CD4-positive, alpha-beta T cell treated with Interferon gamma for 1 hour (primary cell): ENCODE results near the gene ARHGEF39.
A peak's percentile ranks its signal among the peaks of the same experiment; 100 is the strongest.

Experiments
- DNase-seq: peaks from one replicate; pipeline ENCODE4 v3.0.0-alpha.2; 2020

The ARHGEF39 gene

DNA sequence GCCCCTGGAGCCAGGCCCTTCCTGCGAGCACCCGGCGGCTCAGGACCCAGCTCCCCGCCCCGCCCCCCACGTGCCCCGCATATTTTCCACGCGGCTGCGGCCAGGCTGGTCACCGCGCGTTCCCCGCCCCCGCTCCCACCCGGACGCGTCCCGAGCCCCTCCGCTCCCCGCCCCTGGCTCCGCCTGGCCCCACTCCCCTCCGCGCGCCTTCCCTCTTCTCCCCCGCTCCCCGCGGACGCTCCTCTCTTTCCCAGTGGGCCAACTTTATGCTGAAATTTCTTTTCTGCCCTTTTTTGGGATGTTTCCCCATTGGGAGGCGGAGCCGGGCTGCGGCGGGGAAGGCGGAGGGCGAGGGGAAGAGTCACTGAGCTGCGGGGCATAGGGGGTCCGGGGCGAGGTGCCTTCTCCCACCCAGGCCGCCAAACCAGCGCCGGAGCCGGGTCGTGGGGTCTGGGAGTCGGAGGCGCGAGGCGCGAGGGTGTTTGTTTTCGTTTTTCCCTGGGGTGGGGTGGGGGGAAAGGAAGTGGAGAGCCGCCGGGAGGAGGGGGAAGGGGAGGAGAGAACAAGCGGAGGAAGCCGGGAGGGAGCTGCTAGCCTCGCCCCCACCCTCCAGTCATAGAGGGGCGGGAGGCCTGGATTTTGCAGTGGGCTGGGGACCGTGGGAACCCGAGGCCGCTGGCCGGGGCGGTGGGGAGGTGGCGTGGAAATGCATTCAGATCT is 25.8 kb upstream of the ARHGEF39 start:
- no peak for DNase-seq

DNA sequence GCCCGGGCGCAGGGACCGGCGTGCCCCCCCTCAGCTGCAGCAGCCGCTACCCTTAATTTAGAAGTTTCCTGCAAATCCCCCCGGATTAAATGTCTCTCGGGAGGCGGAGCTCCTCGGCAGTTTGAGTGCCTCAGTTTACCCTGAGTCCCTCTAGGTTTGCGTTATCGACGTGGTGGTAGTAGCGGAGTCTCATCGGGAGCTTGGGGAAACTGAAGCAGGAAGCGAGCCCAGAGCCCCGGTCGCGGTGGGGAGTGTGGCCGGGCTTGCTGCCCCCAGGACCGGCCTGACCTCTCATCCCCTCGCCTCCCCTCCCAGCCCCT is 25.3 kb upstream of the ARHGEF39 start:
- no peak for DNase-seq

- no peak for DNase-seq
Measured at GRCh38 chr9:35689542-35690293, 24.7 kb upstream of the ARHGEF39 start, which contains the start of gene TPM2. TPM2 (minus strand) TSS chr9:35689925; CDS start chr9:35689817, 108 bp downstream.

DNA sequence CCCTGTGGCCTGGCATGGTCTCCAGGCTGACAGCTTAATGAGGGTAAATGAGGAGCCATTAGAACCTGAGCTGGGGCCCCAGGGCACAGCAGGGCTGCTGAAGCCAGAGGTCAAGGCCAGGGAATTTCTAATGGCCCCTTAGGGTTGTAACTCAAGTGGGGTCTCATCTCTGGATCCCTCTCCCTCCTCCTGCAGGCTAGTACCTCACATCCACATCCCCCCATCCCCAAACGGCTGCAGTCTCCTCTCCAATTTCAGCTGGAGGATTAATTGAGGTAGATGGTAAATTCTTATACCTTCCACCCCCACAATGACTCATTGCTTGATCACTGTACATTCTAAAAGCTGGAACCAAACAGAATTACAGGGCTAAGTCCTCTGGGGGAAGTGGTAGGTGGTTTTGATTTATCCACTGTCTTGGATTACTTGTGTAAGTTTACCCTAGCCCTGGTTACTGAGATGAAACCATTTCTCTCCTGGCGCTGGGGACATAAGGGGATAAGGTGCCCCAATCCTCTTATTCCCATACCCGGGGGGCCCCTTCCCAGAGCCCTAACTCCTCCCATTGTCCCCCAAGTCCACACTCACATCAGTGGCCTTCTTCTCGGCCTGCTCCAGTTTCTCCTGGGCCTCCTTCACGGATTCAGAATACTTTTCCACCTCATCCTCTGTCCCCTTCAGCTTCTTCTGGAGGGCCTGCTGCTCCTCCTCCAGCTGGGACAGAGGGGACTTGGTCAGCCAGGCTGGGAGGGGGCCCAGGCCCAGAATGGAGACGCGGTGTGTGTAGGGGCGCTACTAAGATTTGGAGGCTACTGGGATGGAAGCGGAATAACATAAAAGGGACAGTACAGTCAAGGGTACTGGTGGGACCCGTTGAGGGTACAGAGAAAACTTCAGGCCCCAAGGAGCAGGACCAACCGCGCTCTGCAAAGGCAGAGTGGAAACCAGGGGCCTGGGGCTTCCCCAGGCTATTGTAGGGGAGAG is 23.9 kb upstream of the ARHGEF39 start:
- DNase-seq = no peak

- no peak for DNase-seq
Measured at GRCh38 chr9:35687972-35688557, 23.1 kb upstream of the ARHGEF39 start.

GRCh38 chr9:35687306-35687705 is 22.3 kb upstream of the ARHGEF39 start:
- DNase-seq = no peak

DNA sequence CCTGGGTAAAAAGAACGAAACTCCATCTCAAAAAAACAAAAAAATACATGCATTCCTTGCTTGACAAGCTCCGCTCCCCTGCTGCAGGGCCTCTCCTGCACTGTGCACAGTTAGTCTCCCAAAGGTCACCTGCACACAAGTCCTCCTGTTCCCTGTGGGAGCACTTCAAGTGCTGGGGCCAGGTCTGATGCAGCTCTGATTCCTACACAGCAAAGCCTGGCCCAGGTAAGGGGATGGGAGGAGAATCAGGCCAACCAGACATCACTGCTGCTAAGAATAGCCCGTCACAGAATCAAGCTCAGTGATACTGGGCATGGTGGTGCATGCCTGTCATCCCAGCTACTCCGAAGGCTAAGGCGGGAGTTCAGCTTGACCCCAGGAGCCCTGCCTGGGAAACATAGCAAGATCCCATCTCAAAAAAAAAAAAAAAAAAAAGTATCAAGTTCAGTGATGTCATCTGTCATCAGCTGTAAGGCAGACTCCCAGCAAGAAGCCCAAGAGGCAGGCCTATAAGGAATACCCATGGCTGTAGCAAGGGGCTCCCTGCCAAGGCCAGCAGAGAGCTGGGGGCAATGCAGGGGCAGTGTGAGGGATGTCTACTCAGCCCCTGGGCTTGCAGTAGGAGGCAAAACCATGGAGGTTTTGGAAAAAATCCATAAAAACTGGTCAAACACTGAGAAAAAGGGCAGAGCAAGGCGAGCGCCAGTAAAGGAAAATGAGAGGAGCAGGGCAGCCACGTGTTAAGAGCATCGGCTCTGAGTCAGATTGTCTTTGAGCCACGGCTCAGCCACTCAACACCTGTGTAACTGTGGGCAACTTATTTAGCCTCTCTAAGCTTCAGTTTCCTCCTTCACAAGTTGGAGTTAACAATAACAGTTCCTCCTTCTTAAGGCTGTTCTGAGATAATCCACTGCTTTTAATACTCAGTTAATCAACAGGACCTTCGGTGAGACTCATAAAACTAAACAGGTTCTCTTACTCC is 21.5 kb upstream of the ARHGEF39 start:
- no peak for DNase-seq

GRCh38 chr9:35685506-35685905 is 20.5 kb upstream of the ARHGEF39 start:
- no peak for DNase-seq

GRCh38 chr9:35684921-35685320 is 19.9 kb upstream of the ARHGEF39 start:
- DNase-seq = no peak

DNA sequence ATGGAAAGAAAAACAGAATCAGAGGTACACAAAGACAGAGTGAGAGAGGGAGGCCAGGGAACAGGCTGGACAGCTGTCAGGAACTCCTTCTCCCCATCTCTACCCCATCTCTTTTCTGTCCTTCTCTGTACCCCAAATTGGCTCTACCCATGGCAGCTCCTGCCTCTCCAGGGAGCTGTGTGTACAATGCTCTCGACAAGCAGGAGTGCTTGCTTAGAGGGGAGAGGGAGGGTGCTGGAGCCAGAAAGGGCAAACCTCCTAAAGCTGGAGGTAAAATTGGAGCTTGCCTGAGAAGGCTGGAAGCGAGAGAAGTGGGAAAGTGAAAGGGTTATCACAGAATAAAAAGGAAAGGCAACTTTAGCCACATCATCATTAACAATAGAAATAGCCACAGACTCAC is 18.3 kb upstream of the ARHGEF39 start:
- no peak for DNase-seq

GRCh38 chr9:35682520-35683315 is 17.7 kb upstream of the ARHGEF39 start:
- DNase-seq = no peak

DNA sequence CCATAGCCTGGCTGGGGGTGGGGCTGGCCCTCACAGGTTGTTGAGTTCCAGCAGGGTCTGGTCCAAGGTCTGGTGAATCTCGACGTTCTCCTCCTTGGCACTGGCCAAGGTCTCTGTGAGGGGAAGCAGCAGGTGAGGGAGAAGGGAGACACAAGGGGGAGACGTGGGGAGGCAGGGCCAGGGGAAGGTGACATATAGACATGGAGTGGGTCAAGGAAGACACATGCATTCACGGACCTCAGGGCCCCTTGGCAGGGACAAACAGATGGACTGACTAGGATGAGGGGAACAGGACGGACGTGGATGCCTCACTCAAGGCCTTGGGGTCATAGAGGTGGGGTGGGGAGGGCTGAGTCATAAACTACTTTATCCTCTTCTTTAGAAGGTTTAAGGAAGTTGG is 17.1 kb upstream of the ARHGEF39 start:
- no peak for DNase-seq

DNA sequence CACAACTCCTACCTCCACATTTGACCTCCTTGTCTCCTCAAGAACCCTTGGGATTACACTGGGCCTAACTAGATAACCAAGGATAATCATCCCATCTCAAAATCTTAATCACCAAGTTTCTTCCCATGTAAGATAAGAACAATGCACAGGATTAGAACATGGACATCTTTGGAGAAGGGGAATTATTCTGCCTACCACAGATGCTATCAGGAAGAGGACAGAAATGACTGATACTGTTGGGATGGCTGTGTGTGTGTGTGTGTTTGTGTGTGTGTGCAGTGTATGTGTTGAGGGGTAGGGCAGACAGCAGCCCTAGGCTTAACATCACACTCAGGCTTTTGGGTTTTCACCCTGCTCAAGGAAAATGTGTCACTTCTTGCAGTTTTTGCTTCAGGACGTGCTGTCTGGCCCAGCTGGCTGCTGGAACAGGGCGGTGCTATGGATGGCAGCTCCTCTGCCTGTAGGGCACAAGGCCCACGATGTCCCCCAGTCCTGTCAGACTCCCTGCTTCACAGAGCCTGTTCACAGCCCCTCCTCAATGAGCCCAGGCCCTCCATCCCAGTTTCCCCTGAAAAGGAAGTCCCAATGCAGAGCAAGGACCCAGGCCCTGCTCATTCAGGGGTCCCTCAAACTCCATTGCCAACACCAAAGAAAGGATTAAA is 16.5 kb upstream of the ARHGEF39 start:
- no peak for DNase-seq

GRCh38 chr9:35680331-35681105 is 15.5 kb upstream of the ARHGEF39 start:
- no peak for DNase-seq

DNA sequence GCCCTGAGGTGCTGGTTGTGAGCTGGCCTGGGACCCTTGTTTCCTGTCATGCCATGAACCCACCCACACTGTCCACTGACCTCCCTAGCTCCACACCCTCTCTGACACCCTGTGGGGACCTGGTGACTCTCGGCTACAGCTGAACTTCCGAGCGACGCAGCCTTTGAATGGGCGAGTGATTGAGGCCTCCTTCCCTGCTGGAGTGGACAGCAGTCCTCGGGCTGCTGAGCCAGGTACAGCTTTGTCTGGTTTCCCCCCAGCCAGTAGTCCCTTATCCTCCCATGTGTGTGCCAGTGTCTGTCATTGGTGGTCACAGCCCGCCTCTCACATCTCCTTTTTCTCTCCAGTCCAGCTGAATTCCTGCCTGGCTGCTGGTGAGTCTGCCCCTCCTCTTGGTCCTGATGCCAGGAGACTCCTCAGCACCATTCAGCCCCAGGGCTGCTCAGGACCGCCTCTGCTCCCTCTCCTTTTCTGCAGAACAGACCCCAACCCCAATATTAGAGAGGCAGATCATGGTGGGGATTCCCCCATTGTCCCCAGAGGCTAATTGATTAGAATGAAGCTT is 14.9 kb upstream of the ARHGEF39 start:
- DNase-seq = no peak

GRCh38 chr9:35679091-35679490 is 14.1 kb upstream of the ARHGEF39 start:
- DNase-seq = no peak

DNA sequence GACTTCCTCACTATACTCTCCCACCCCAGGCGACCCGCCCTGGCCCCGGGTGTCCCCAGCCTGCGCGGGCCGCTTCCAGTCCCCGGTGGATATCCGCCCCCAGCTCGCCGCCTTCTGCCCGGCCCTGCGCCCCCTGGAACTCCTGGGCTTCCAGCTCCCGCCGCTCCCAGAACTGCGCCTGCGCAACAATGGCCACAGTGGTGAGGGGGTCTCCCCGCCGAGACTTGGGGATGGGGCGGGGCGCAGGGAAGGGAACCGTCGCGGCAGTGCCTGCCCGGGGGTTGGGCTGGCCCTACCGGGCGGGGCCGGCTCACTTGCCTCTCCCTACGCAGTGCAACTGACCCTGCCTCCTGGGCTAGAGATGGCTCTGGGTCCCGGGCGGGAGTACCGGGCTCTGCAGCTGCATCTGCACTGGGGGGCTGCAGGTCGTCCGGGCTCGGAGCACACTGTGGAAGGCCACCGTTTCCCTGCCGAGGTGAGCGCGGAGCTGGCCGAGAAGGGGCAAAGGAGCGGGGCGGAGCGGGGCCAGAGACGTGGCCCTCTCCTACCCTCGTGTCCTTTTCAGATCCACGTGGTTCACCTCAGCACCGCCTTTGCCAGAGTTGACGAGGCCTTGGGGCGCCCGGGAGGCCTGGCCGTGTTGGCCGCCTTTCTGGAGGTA is 10.9 kb upstream of the ARHGEF39 start:
- DNase-seq = peak; percentile 11

GRCh38 chr9:35675204-35675603 is 10.2 kb upstream of the ARHGEF39 start:
- no peak for DNase-seq

GRCh38 chr9:35674025-35674361 is 9.0 kb upstream of the ARHGEF39 start:
- no peak for DNase-seq
